GM08714 (cell line): ENCODE data around the gene LY6G5C.

Source experiments
- H3K4me3 ChIP-seq: fragments of 200-500 bp; sonication (Bioruptor generic); 2 replicates; pipeline ENCODE4 v1.5.1; 2014; ENCODE audit warnings: mild to moderate bottlenecking, low read length, inconsistent platforms
- ZNF274 ChIP-seq: IDR thresholded peaks from 2 replicates; pipeline ENCODE4 v1.6.1; 2012; ENCODE audit warnings: mild to moderate bottlenecking, low read depth, low read length

Gene LY6G5C

GRCh38 chr6:31690231-31691077 is 9.6 kb upstream of the LY6G5C start:
- no peak for TF ChIP-seq ZNF274
- no peak overlapping the region for H3K4me3 ChIP-seq

DNA sequence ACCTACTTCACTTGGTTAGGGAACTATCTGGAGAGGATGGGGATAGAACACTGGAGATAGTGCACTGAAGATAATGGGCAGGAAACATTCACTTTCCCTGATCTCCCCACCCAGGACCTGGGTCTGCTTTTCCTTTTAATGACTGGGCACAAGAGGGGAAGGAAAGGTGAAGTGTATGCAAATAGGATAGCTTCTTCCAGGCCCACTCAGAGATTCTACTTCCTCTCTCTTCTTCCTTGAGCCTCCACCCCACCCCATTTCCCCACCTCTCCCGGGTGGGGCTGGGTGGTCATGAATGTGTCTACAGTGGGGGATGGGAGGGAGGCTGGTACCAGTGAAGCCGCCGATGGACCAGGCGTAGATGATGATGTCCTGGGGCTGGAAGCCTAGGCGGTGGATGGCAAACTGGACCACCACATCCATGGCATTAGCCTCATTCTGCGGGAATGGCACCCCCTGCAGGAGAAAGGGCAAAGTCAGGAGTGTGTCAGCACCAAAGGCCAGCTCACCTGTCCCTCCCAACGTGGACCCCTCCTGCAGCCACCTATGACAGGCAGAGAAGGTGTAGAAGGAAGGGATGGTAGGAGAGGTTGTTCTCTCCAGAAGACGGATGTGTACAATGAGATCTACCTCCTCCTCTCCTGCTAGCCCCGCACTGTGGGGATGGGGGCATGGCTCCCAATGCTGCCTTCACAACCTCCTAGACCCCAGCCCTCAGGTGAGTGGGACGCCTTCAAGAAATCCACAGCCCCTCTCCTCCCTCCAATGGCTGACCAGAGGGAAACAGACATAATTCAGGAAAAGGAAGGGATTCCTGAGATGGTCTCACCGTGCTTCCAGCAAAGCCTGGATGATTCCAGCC is 8.6 kb upstream of the LY6G5C start:
- H3K4me3 ChIP-seq, result no peak overlapping the region
- no peak for TF ChIP-seq ZNF274

GRCh38 chr6:31687860-31688693 is 7.2 kb upstream of the LY6G5C start:
- TF ChIP-seq ZNF274, result no peak
- H3K4me3 ChIP-seq, result no peak overlapping the region

DNA sequence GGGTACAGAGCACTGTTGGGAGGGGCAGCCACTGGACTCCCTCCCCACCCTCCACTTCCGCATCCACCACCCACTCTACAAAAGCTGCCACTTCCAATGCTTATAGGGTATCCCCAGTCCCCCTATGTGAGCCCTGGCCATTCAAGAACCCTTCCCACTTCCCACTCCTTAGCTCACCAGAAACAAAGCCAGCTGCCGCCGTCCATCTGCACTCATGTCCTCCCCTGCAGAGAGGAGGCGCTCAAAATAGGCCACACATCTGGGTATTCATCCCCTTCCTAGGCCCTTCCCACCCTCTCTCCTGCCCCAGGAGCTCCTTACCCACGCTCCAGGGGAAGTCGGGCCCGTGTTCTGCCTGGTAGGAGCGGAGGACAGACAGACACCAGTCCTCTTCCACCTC is 6.5 kb upstream of the LY6G5C start:
- no peak overlapping the region for H3K4me3 ChIP-seq
- TF ChIP-seq ZNF274, result no peak

GRCh38 chr6:31686483-31686882 is 5.6 kb upstream of the LY6G5C start:
- no peak for TF ChIP-seq ZNF274
- H3K4me3 ChIP-seq, result no peak overlapping the region

GRCh38 chr6:31683591-31683990 is 2.7 kb upstream of the LY6G5C start:
- TF ChIP-seq ZNF274, result no peak
- H3K4me3 ChIP-seq, result no peak overlapping the region

- no peak for TF ChIP-seq ZNF274
- H3K4me3 ChIP-seq, result peak overlapping the region; percentile 20; the same call in 1 of the 2 replicates
Observed at GRCh38 chr6:31681135-31681671, 336 bp upstream of the LY6G5C start.

GRCh38 chr6:31677955-31678354 is 2.9 kb downstream of the LY6G5C start:
- no peak for TF ChIP-seq ZNF274
- H3K4me3 ChIP-seq, result no peak overlapping the region

DNA sequence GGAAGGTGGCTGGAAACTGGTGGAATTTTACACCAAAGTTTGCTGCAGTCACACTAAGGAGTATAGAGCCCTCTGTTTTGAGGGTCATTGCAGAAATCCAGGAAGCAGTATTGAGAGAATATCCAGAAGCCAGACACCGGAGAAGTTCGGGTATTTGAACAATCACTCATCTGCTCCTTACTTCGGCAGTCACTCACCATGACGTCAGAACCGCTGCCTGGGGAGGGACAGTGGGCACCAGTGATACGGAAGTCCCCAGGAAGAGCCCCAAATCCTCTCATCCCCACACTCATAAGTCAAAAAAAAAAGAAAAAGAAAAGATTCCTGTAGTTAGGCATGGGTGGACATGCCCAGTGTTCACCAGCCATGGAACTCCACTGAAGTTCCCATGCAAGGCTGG is 4.0 kb downstream of the LY6G5C start:
- TF ChIP-seq ZNF274, result no peak
- no peak overlapping the region for H3K4me3 ChIP-seq

GRCh38 chr6:31676322-31676903 is 4.5 kb downstream of the LY6G5C start:
- TF ChIP-seq ZNF274, result no peak
- H3K4me3 ChIP-seq, result no peak overlapping the region

GRCh38 chr6:31669676-31670075 is 11.2 kb downstream of the LY6G5C start, which contains the start of gene LY6G5B:
LY6G5B (plus strand) TSS chr6:31669976; CDS start chr6:31670951, 975 bp downstream.
- H3K4me3 ChIP-seq, result no peak within 1 kb of the TSS
- no peak for TF ChIP-seq ZNF274

DNA sequence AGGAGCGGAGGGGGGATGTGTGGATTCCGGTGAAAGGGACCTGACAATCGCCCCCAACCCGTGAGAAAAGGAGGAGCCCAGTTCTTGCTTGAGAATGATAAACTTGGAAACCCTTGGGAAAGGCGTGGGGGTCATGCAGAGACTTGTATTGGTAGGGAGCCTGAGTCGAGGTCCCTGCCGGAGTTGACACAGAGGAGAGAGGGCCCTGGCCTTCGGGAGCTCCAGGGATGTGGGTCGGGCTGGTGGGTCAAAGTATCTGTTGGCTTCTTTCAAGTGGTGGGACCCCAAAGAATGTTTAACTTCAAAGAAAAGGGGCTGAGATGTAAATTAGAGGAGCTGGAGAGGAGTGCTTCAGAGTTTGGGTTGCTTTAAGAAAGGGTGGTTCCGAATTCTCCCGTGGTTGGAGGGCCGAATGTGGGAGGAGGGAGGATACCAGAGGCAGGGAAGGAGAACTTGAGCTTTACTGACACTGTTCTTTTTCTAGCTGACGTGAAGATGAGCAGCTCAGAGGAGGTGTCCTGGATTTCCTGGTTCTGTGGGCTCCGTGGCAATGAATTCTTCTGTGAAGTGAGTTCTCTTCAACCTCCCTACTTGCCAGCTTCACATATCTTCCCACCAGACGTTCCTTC is 14.4 kb downstream of the LY6G5C start:
- peak overlapping the region; percentile 93 for H3K4me3 ChIP-seq
- TF ChIP-seq ZNF274, result no peak

GRCh38 chr6:31665501-31666336 is 15.1 kb downstream of the LY6G5C start, which contains the start of gene CSNK2B:
CSNK2B (plus strand) TSS chr6:31666080; CDS start chr6:31666832, 752 bp downstream.
- TF ChIP-seq ZNF274, result no peak
- peak within 1 kb of the TSS; percentile 93 for H3K4me3 ChIP-seq
